GM23248 (cell line): ENCODE results near the gene TMEM63C. TPM values are rescaled to one million over a fixed set of nuclear protein-coding genes. Genes with fewer than 3 reads are reported as not detected.

Source experiments
- DNase-seq: peaks from one replicate; pipeline ENCODE4 v3.0.0-alpha.2; 2015
- H2AFZ ChIP-seq: fragments of 200-600 bp; sonication (generic); 2 replicates; pipeline ENCODE4 v1.6.1; 2016; ENCODE audit warnings: antibody characterized with exemption
- H3F3A ChIP-seq: fragments of 200-600 bp; sonication (generic); 2 replicates; pipeline ENCODE4 v1.6.1; 2016; ENCODE audit warnings: mild to moderate bottlenecking, antibody characterized with exemption, mixed run types; ENCODE audit not compliant: insufficient read depth
- H3K27ac ChIP-seq: fragments of 200-600 bp; sonication (generic); 2 replicates; pipeline ENCODE4 v1.5.1; 2016; ENCODE audit warnings: mild to moderate bottlenecking
- H3K27me3 ChIP-seq: fragments of 200-600 bp; sonication (generic); replicated peaks from 2 replicates; pipeline ENCODE4 v1.6.1; 2016; ENCODE audit warnings: mild to moderate bottlenecking; ENCODE audit not compliant: insufficient read depth
- H3K36me3 ChIP-seq: fragments of 200-600 bp; sonication (generic); 2 replicates; pipeline ENCODE4 v1.6.1; 2016; ENCODE audit warnings: low read depth, mild to moderate bottlenecking
- H3K4me1 ChIP-seq: fragments of 200-600 bp; sonication (generic); 2 replicates; pipeline ENCODE4 v1.6.1; 2016; ENCODE audit warnings: mild to moderate bottlenecking; ENCODE audit not compliant: insufficient read depth
- H3K4me2 ChIP-seq: fragments of 200-600 bp; sonication (generic); one replicate; pipeline ENCODE4 v1.6.1; 2016; ENCODE audit warnings: mild to moderate bottlenecking; ENCODE audit not compliant: unreplicated experiment
- H3K4me3 ChIP-seq: fragments of 200-600 bp; sonication (generic); 2 replicates; pipeline ENCODE4 v1.5.1; 2016; ENCODE audit warnings: mild to moderate bottlenecking
- H3K79me2 ChIP-seq: fragments of 200-600 bp; sonication (generic); 2 replicates; pipeline ENCODE4 v1.6.1; 2016; ENCODE audit warnings: mild to moderate bottlenecking; ENCODE audit not compliant: insufficient read depth
- H3K9ac ChIP-seq: fragments of 200-600 bp; sonication (generic); 2 replicates; pipeline ENCODE4 v1.6.1; 2016; ENCODE audit warnings: mild to moderate bottlenecking
- H3K9me2 ChIP-seq: fragments of 200-600 bp; sonication (generic); 2 replicates; pipeline ENCODE4 v1.6.1; 2016; ENCODE audit warnings: mixed run types, mild to moderate bottlenecking, moderate library complexity; ENCODE audit not compliant: insufficient read depth
- H3K9me3 ChIP-seq: fragments of 200-600 bp; sonication (generic); one replicate; pipeline ENCODE4 v1.6.1; 2017; ENCODE audit warnings: low read depth
- H4K20me1 ChIP-seq: fragments of 200-600 bp; sonication (generic); 2 replicates; pipeline ENCODE4 v1.6.0; 2016; ENCODE audit not compliant: insufficient read depth
- EZH2 ChIP-seq: fragments of 200-600 bp; sonication (generic); IDR thresholded peaks from 2 replicates; pipeline ENCODE4 v1.6.1; 2018; ENCODE audit warnings: antibody characterized with exemption, mild to moderate bottlenecking; ENCODE audit not compliant: insufficient read depth, poor library complexity, severe bottlenecking
- EZH2phosphoT487 ChIP-seq: fragments of 200-600 bp; sonication (generic); IDR thresholded peaks from 2 replicates; pipeline ENCODE4 v1.6.1; 2018; ENCODE audit warnings: antibody characterized with exemption, moderate library complexity, mild to moderate bottlenecking, low read depth; ENCODE audit not compliant: insufficient read depth
- WGBS, 2 experiments: methylation state at CpG; one replicate each; pipeline ENCODE4 v1.1.6; 2015 to 2017; ENCODE audit warnings: low lambda C conversion rate in 2 of 2, low coverage in 1 of 2; ENCODE audit errors: missing lambda C conversion rate in 2 of 2; 5-methylcytosine and 5-hydroxymethylcytosine counted together
- in situ Hi-C: fragments of 300-500 bp; cut with MboI; formaldehyde crosslinking; loops from 2 replicates; pipeline ENCODE4 v1.15.0; 2020
- polyA plus RNA-seq: library from polyadenylated mRNA; unstranded; fragments of >200 nt; fragmentation: Nextera tagmentation; extraction: Ambion mirVana; gene quantifications from 2 replicates; pipeline ENCODE4 v1.2.1, GENCODE V29; 2016
- total RNA-seq: library from RNA; depleted of rRNA; stranded (reverse); fragments of >200 nt; shearing (Covaris generic); gene quantifications from 2 replicates; pipeline ENCODE4 v1.2.3, GENCODE V29; 2014

Gene TMEM63C
- total and polyA plus RNA-seq, 2 experiments from 2014 or later, result not detected

- in situ Hi-C loops, result loop anchor here (10.0 kb wide), 1 partner anchor 140 kb away; no protein-coding TSS in a partner anchor
- H3K4me3 ChIP-seq, result no peak overlapping the region
- DNase-seq, result no peak
- no peaks in the 10 kb centered on the region for H3K9me2 ChIP-seq
- no peak overlapping the region for H3K9ac ChIP-seq
- no peak overlapping the region for H3K4me2 ChIP-seq
- no peaks in the 10 kb centered on the region for H3K36me3 ChIP-seq
- no peaks in the 10 kb centered on the region for H4K20me1 ChIP-seq
- H2AFZ ChIP-seq, result no peak overlapping the region
- no peaks in the 10 kb centered on the region for H3K4me1 ChIP-seq
- no peak for TF ChIP-seq EZH2phosphoT487
- peaks cover 13% of the 10 kb centered on the region for H3K27me3 ChIP-seq
- no peaks in the 10 kb centered on the region for H3K79me2 ChIP-seq
- 15 to 25% methylated on average over 7 of the region's 7 CpGs for WGBS, 2 experiments
- no peaks in the 10 kb centered on the region for H3K9me3 ChIP-seq
- no peak overlapping the region for H3K27ac ChIP-seq
- no peaks in the 10 kb centered on the region for H3F3A ChIP-seq
These were observed 27.2 kb upstream of the TMEM63C start for GRCh38 chr14:77154421-77154820.

GRCh38 chr14:77155083-77155482 is 26.5 kb upstream of the TMEM63C start:
- Histone ChIP-seq H4K20me1 (no peaks in the 10 kb centered on the region), H3K27me3 (peaks cover 13% of the 10 kb centered on the region), H3K4me1 (no peaks in the 10 kb centered on the region), H3K36me3 (no peaks in the 10 kb centered on the region), H3K79me2 (no peaks in the 10 kb centered on the region), H3K9ac (no peak overlapping the region), H3K9me2 (no peaks in the 10 kb centered on the region), H3K9me3 (no peaks in the 10 kb centered on the region), H3K4me2 (no peak overlapping the region), H3K27ac (no peak overlapping the region), H3K4me3 (no peak overlapping the region), H2AFZ (no peak overlapping the region), H3F3A (no peaks in the 10 kb centered on the region)
- 0 to 23% methylated on average over 1 to 2 of the region's 2 CpGs for WGBS, 2 experiments
- no peak for DNase-seq
- in situ Hi-C loops, result loop anchor here (10.0 kb wide), 1 partner anchor 140 kb away; no protein-coding TSS in a partner anchor
- TF ChIP-seq EZH2 (no peak), EZH2phosphoT487 (no peak)

- H3K79me2 ChIP-seq, result no peaks in the 10 kb centered on the region
- H3K4me3 ChIP-seq, result no peak overlapping the region
- H3K4me2 ChIP-seq, result peak overlapping the region; percentile 40
- H4K20me1 ChIP-seq, result no peaks in the 10 kb centered on the region
- no peaks in the 10 kb centered on the region for H3K9me2 ChIP-seq
- no peak overlapping the region for H3K9ac ChIP-seq
- DNase-seq, result no peak
- H3K36me3 ChIP-seq, result no peaks in the 10 kb centered on the region
- H2AFZ ChIP-seq, result peak overlapping the region; percentile 36; the same call in 1 of the 2 replicates
- 50 to 51% methylated on average over 7 to 11 of the region's 11 CpGs for WGBS, 2 experiments
- TF ChIP-seq EZH2, result no peak
- TF ChIP-seq EZH2phosphoT487, result no peak
- H3K4me1 ChIP-seq, result no peaks in the 10 kb centered on the region
- peaks cover 13% of the 10 kb centered on the region for H3K27me3 ChIP-seq
- in situ Hi-C loops, result loop anchor here (10.0 kb wide), 1 partner anchor 137 kb away; no protein-coding TSS in a partner anchor
- H3K9me3 ChIP-seq, result no peaks in the 10 kb centered on the region
- no peaks in the 10 kb centered on the region for H3F3A ChIP-seq
- no peak overlapping the region for H3K27ac ChIP-seq
These were observed 23.9 kb upstream of the TMEM63C start for GRCh38 chr14:77157740-77158139.

- H3K9me3 ChIP-seq, result no peaks in the 10 kb centered on the region
- no peaks in the 10 kb centered on the region for H3K9me2 ChIP-seq
- H3K9ac ChIP-seq, result no peak overlapping the region
- DNase-seq, result peak; percentile 85
- H3K4me2 ChIP-seq, result peak overlapping the region; percentile 40
- no peak for TF ChIP-seq EZH2
- no peak for TF ChIP-seq EZH2phosphoT487
- in situ Hi-C loops, result loop anchor here (10.0 kb wide), 1 partner anchor 136 kb away; no protein-coding TSS in a partner anchor
- peak overlapping the region; percentile 36; the same call in 1 of the 2 replicates for H2AFZ ChIP-seq
- 2 to 3% methylated on average over 10 to 18 of the region's 18 CpGs for WGBS, 2 experiments
- no peaks in the 10 kb centered on the region for H3F3A ChIP-seq
- no peaks in the 10 kb centered on the region for H3K4me1 ChIP-seq
- no peaks in the 10 kb centered on the region for H3K36me3 ChIP-seq
- H3K27ac ChIP-seq, result no peak overlapping the region
- 0 out of 2 replicates have a peak overlapping the region, but pooled peaks have one; percentile 23 for H3K4me3 ChIP-seq
- no peaks in the 10 kb centered on the region for H4K20me1 ChIP-seq
- H3K27me3 ChIP-seq, result peaks cover 16% of the 10 kb centered on the region
- no peaks in the 10 kb centered on the region for H3K79me2 ChIP-seq
These were observed 23.3 kb upstream of the TMEM63C start for GRCh38 chr14:77158175-77158881.
